ENCODE measurements around the gene ZNF473.

DNA sequence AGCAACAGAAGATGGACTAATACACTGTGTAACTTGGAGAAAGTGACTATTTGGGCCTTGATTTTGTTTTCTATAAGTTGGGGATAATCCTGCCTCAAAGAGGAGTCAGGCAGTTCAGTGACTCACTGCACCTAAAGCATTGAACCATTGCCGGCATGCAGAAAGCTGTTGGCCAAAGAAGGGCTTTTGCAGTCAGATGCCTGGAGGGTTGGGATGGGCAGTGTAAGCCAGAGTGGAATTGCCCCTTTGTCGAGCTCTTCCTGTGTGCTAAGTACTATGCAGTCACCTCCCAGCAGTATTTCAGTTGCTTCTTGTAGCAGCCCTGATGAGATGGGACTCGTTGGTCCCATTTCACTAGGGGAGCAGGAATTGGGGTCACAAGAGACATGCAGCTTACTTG lies 11.1 kb downstream of the ZNF473 start:
- TF ChIP-seq POLR2A (IDR thresholded peaks at IDR 0.05), result no peak
- TF ChIP-seq, protein P1, sequence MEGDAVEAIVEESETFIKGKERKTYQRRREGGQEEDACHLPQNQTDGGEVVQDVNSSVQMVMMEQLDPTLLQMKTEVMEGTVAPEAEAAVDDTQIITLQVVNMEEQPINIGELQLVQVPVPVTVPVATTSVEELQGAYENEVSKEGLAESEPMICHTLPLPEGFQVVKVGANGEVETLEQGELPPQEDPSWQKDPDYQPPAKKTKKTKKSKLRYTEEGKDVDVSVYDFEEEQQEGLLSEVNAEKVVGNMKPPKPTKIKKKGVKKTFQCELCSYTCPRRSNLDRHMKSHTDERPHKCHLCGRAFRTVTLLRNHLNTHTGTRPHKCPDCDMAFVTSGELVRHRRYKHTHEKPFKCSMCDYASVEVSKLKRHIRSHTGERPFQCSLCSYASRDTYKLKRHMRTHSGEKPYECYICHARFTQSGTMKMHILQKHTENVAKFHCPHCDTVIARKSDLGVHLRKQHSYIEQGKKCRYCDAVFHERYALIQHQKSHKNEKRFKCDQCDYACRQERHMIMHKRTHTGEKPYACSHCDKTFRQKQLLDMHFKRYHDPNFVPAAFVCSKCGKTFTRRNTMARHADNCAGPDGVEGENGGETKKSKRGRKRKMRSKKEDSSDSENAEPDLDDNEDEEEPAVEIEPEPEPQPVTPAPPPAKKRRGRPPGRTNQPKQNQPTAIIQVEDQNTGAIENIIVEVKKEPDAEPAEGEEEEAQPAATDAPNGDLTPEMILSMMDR (IDR thresholded peaks at IDR 0.05), result no peak
